GM12878 (cell line): Measurements from ENCODE around the gene C11orf65. TPM values are rescaled to one million over a fixed set of nuclear protein-coding genes. Genes with fewer than 3 reads are reported as not detected.

Experiments used
- ATAC-seq: fragments of 200-7000 bp; cut with Tn5 transposase; 3 replicates; pipeline ENCODE4 v1.9.1; 2020; ENCODE audit warnings: mild to moderate bottlenecking, moderate library complexity
- BruUV-seq: library from RNA; stranded (reverse); fragments of 400-500 nt; replicated peaks from 2 replicates; lab custom pipeline; 2021; lab: Mats Ljungman, UMichigan
- CTCF ChIA-PET: fragments of 300-600 bp; sonication (Branson Sonifier 250); formaldehyde crosslinking; extraction: SDS; loops from one replicate; lab custom pipeline; 2021; ENCODE audit warnings: inconsistent platforms; lab: Yijun Ruan, JAX
- POLR2A ChIA-PET: fragments of 350-600 bp; formaldehyde crosslinking; extraction: SDS; loops from one replicate; lab custom pipeline; 2021; ENCODE audit warnings: inconsistent platforms; lab: Charles Lee
- RAD21 ChIA-PET: fragments of 300-600 bp; sonication (Branson Sonifier 250); formaldehyde crosslinking; loops from one replicate; lab custom pipeline; 2023; ENCODE audit warnings: antibody characterized with exemption; ENCODE audit not compliant: unreplicated experiment; lab: Charles Lee
- SMC1A ChIA-PET: fragments of 300-600 bp; sonication (Branson Sonifier 250); formaldehyde crosslinking; loops from one replicate; lab custom pipeline; 2023; ENCODE audit not compliant: unreplicated experiment, uncharacterized antibody; lab: Charles Lee
- DNase-seq: peaks from one replicate; pipeline ENCODE4 v3.0.0-alpha.2; 2011; ENCODE audit warnings: low read depth, low spot score
- FAIRE-seq: peaks from 3 replicates; lab custom pipeline; 2011; peaks lifted over from hg19 to GRCh38; lab: Jason Lieb, UNC
- H2AFZ ChIP-seq: 2 replicates; pipeline ENCODE4 v1.6.0; 2011; ENCODE audit warnings: low read depth, low read length, control low read depth; ENCODE audit not compliant: control insufficient read depth
- H3K27ac ChIP-seq: 2 replicates; pipeline ENCODE4 v1.5.1; 2011; ENCODE audit warnings: control low read depth; ENCODE audit not compliant: control insufficient read depth, insufficient read depth
- H3K27me3 ChIP-seq, 2 experiments: replicated peaks in 1 of 2; 2 replicates each; pipeline versions ENCODE4 v1.6.0 to v1.6.1; 2011; ENCODE audit warnings: low read length in 1 of 2; ENCODE audit not compliant: control insufficient read depth in 2 of 2, insufficient read depth in 2 of 2
- H3K36me3 ChIP-seq, 2 experiments: 2 replicates each; pipeline ENCODE4 v1.5.1; 2011; ENCODE audit warnings: low read length in 1 of 2; ENCODE audit not compliant: control insufficient read depth in 2 of 2, insufficient read depth in 2 of 2
- H3K4me1 ChIP-seq: 2 replicates; pipeline ENCODE4 v1.6.1; 2011; ENCODE audit warnings: mild to moderate bottlenecking, low read length, moderate library complexity, mixed read lengths; ENCODE audit not compliant: control insufficient read depth, insufficient read depth
- H3K4me2 ChIP-seq: 2 replicates; pipeline ENCODE4 v1.6.0; 2011; ENCODE audit warnings: control low read depth; ENCODE audit not compliant: control insufficient read depth, insufficient read depth
- H3K4me3 ChIP-seq: fragments of 200-600 bp; sonication (generic); 2 replicates; pipeline ENCODE4 v1.5.1; 2016
- H3K79me2 ChIP-seq: 2 replicates; pipeline ENCODE4 v1.6.0; 2011; ENCODE audit warnings: low read length; ENCODE audit not compliant: control insufficient read depth, insufficient read depth
- H3K9ac ChIP-seq: 2 replicates; pipeline ENCODE4 v1.8.0; 2011; ENCODE audit warnings: low read length, control low read depth, mixed read lengths; ENCODE audit not compliant: control insufficient read depth, insufficient read depth
- H3K9me3 ChIP-seq: replicated peaks from 3 replicates; pipeline ENCODE4 v1.5.1; 2011; ENCODE audit warnings: mild to moderate bottlenecking, low read length; ENCODE audit not compliant: control insufficient read depth, insufficient read depth
- H4K20me1 ChIP-seq: 2 replicates; pipeline ENCODE4 v1.6.0; 2011; ENCODE audit not compliant: control insufficient read depth, insufficient read depth
- ASH2L ChIP-seq: fragments of 300-600, 200-600 bp; sonication (generic); IDR thresholded peaks from 2 replicates; pipeline ENCODE4 v1.6.1; 2017; ENCODE audit warnings: low read depth, mild to moderate bottlenecking, borderline replicate concordance
- FOXK2 ChIP-seq: fragments of 450-650 bp; IDR thresholded peaks from 2 replicates; pipeline ENCODE4 v1.6.1; 2017; ENCODE audit warnings: mild to moderate bottlenecking, moderate library complexity
- GABPA ChIP-seq: IDR thresholded peaks from 2 replicates; pipeline ENCODE4 v1.6.1; 2014; ENCODE audit warnings: antibody characterized with exemption, low read depth, mild to moderate bottlenecking, inconsistent platforms
- IKZF1 ChIP-seq: fragments of 450-650 bp; conservative IDR thresholded peaks from 2 replicates; pipeline ENCODE4 v1.6.1; 2017; ENCODE audit warnings: antibody characterized with exemption, mild to moderate bottlenecking
- PML ChIP-seq: IDR thresholded peaks from 2 replicates; pipeline ENCODE4 v1.6.1; 2012; ENCODE audit warnings: low read length, inconsistent platforms
- POLR2A ChIP-seq: IDR thresholded peaks from 2 replicates; pipeline ENCODE4 v1.6.1; 2011; ENCODE audit warnings: low read depth, mild to moderate bottlenecking, low read length
- POU2F2 ChIP-seq: IDR thresholded peaks from 3 replicates; pipeline ENCODE4 v1.6.1; 2011; ENCODE audit warnings: low read depth, mild to moderate bottlenecking, low read length, borderline replicate concordance
- ZBTB4 ChIP-seq: fragments of 450-650 bp; formaldehyde crosslinking; IDR thresholded peaks from 2 replicates; pipeline ENCODE4 v1.4.0; 2022; ENCODE audit warnings: mild to moderate bottlenecking, moderate library complexity
- ZNF207 ChIP-seq: fragments of 450-650 bp; IDR thresholded peaks from 2 replicates; pipeline ENCODE4 v1.6.1; 2014; ENCODE audit warnings: antibody characterized with exemption, mild to moderate bottlenecking, borderline replicate concordance
- ZNF687 ChIP-seq: fragments of 450-650 bp; IDR thresholded peaks from 2 replicates; pipeline ENCODE4 v1.6.1; 2017; ENCODE audit warnings: mild to moderate bottlenecking, moderate library complexity
- in situ Hi-C: fragments of 300-500 bp; cut with MboI; formaldehyde crosslinking; loops from 9 replicates; pipeline ENCODE4 v1.14.3; 2018; ENCODE audit warnings: mixed read lengths
- intact Hi-C: fragments of 100-400 bp; cut with micrococcal nuclease; formaldehyde crosslinking; loops from one replicate; pipeline ENCODE4 v1.14.2; 2022; ENCODE audit not compliant: unreplicated experiment
- polyA plus RNA-seq, 11 experiments: library from polyadenylated mRNA; depleted of rRNA in 4 of 11; unstranded in 6 of 11; stranded (reverse) in 5 of 11; fragments of >200 nt; fragmentation: Nextera tagmentation in 4 of 11; fragmentation: Illumina TruSeq in 1 of 11; extraction: Ambion mirVana in 4 of 11; extraction: Trizol in 1 of 11; gene quantifications; 1 replicate in 1 of 11; 2 replicates in 10 of 11; pipeline versions ENCODE4 v1.2.1 to v1.2.3, GENCODE V29; 2011 to 2016; ENCODE audit warnings: inconsistent platforms in 2 of 11, missing spikeins in 2 of 11, low read depth in 1 of 11
- total RNA-seq, 4 experiments: library from RNA; depleted of rRNA in 3 of 4; stranded (reverse); fragments of >200 nt in 3 of 4; fragmentation: Illumina TruSeq in 1 of 4; extraction: Trizol in 1 of 4; gene quantifications; 2 replicates each; pipeline versions ENCODE4 v1.2.1 to v1.2.3, GENCODE V29; 2013 to 2021
- TF ChIP-seq, protein P1 (sequence below): IDR thresholded peaks from 2 replicates; pipeline ENCODE4 v1.6.1; 2012; ENCODE audit warnings: low read depth, low read length, improper control_type of control experiment
- TF ChIP-seq, protein P2 (sequence below): fragments of 450-650 bp; IDR thresholded peaks from 2 replicates; pipeline ENCODE4 v1.6.1; 2014; ENCODE audit warnings: mild to moderate bottlenecking

The C11orf65 gene
- total and polyA plus RNA-seq, 10 of the 15 experiments (the other 5 are each of a cell fraction or from before 2014, with no cell fraction given), result 0.71 to 2.0 (median 1.2) TPM

GRCh38 chr11:108483163-108483562, 15.8 kb upstream of the C11orf65 start:
- H2AFZ ChIP-seq, result no peak overlapping the region
- DNase-seq (no peak), ATAC-seq (no peak), FAIRE-seq (no peak)
- no peaks in the 10 kb centered on the region for H3K4me1 ChIP-seq
- H3K4me2 ChIP-seq, result no peak overlapping the region
- no peaks in the 10 kb centered on the region for H4K20me1 ChIP-seq
- CTCF ChIA-PET, result no interaction called here
- intact Hi-C loops (no loop called here), in situ Hi-C loops (no loop called here)
- TF ChIP-seq POU2F2, result no peak
- TF ChIP-seq ZBTB4 (CRISPR knock-in tag), result no peak
- TF ChIP-seq ZNF687, result no peak
- TF ChIP-seq, protein P1, sequence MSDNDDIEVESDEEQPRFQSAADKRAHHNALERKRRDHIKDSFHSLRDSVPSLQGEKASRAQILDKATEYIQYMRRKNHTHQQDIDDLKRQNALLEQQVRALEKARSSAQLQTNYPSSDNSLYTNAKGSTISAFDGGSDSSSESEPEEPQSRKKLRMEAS, result no peak
- TF ChIP-seq, protein P2, sequence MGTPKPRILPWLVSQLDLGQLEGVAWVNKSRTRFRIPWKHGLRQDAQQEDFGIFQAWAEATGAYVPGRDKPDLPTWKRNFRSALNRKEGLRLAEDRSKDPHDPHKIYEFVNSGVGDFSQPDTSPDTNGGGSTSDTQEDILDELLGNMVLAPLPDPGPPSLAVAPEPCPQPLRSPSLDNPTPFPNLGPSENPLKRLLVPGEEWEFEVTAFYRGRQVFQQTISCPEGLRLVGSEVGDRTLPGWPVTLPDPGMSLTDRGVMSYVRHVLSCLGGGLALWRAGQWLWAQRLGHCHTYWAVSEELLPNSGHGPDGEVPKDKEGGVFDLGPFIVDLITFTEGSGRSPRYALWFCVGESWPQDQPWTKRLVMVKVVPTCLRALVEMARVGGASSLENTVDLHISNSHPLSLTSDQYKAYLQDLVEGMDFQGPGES, result no peak
- no peak for TF ChIP-seq ZNF207
- TF ChIP-seq GABPA, result no peak
- TF ChIP-seq FOXK2, result no peak
- no peak for TF ChIP-seq ASH2L
- no peak for TF ChIP-seq PML
- no peak for TF ChIP-seq IKZF1
- TF ChIP-seq POLR2A, result no peak
- H3K9me3 ChIP-seq, result no peaks in the 10 kb centered on the region
- POLR2A ChIA-PET, result no interaction called here
- no TSS peak for BruUV-seq
- no peaks in the 10 kb centered on the region for H3K27me3 ChIP-seq
- RAD21 ChIA-PET, result no interaction called here
- no peak overlapping the region for H3K9ac ChIP-seq
- peaks cover 0 to 11% of the 10 kb centered on the region in 2 experiments; a peak in 1 of 4 replicates for H3K36me3 ChIP-seq
- no peak overlapping the region for H3K27ac ChIP-seq
- H3K4me3 ChIP-seq, result no peak overlapping the region
- SMC1A ChIA-PET, result interaction anchor here (0.5 to 1.2 kb wide), 3 partner anchors 156 to 388 kb away, joined by 3 read pairs; no protein-coding TSS in a partner anchor
- no peaks in the 10 kb centered on the region for H3K79me2 ChIP-seq
